Stimulated activated naive CD4-positive, alpha-beta T cell (primary cell): ENCODE measurements around the gene AMER3.

Experiments used
- DNase-seq, 6 experiments: peaks; one replicate each; lab custom pipeline; 2025; lab: John Stamatoyannopoulos, UW

The AMER3 gene

DNA sequence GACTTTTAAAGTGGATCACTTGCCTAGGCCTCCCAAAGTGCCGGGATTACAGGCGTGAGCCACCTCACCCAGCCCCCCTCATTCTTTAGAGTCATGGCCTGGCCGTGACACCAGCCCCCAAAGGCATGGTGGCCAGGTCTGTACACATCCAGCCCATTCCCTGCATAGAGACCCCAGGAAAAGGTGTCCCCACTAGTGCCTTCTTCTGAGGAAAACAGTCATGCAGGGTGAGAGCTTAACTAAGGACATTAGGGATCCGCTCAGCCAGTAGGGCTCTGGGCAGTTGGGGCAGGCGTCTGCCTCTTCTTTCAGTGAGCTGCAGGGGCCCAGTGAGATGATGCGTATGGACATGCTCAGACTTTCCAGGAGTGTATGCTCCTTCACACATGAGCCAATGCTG lies 5.7 kb upstream of the AMER3 start:
- no peak for DNase-seq

DNA sequence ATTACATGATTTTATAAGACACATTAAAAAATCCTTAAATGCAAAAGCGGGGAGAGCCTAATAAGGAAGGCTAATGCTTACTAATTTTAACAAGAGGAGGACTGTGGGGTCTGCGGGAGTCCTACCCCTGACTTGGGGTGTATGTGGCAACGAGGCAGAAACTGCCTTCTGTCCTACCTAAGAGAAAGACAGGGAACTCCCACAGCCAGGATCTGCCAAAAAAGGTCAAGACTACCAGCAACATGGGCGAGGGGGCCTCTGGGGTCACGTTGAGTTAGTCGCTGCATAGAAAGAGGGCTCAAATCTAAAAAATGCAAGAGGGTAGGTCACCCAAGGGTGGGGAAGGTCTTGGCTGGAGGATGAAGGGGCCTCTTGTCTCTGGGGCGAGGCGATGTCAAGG lies 529 bp upstream of the AMER3 start:
- no peak for DNase-seq

DNA sequence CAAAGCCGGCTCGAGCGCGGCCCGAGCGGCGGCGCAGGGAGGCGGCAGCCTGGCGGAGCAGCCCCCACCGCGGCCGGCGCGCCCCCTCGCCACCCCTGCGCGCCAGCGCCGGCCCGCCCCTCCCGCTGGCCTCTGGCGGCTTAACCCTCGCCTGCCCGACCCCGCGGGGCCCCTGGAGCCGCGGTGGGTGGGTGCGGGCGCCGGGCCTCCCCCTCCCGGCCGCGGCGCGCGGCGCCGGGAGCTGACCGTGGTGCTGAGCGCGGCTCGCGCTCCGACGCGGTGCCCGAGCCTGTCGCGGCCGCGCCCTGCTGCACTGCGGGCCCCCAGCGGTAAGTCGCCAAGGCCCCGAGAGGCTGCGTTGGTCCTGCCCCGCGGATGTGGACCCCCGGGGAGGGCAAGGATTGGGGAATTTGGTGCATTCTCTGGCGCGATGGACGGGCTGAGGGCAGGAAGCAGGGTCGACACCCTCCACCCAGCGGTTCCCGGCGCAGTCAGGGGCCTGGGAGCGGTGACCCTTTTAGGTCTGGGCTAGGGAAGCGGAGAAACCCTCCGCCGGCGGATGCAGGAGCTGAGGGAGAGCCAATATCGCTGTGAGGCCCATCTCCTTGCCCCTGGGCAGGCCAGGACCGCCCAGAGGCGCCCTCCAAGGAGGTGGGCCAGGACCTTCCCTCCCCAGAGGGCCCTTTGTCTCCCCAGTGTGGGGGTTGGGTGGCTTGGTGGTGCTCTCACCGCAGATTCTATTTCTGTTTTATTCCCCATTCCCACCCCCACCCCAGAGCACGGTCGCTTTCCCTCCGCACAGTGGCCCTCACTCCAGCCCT lies 923 bp downstream of the AMER3 start:
- DNase-seq: no peak

DNA sequence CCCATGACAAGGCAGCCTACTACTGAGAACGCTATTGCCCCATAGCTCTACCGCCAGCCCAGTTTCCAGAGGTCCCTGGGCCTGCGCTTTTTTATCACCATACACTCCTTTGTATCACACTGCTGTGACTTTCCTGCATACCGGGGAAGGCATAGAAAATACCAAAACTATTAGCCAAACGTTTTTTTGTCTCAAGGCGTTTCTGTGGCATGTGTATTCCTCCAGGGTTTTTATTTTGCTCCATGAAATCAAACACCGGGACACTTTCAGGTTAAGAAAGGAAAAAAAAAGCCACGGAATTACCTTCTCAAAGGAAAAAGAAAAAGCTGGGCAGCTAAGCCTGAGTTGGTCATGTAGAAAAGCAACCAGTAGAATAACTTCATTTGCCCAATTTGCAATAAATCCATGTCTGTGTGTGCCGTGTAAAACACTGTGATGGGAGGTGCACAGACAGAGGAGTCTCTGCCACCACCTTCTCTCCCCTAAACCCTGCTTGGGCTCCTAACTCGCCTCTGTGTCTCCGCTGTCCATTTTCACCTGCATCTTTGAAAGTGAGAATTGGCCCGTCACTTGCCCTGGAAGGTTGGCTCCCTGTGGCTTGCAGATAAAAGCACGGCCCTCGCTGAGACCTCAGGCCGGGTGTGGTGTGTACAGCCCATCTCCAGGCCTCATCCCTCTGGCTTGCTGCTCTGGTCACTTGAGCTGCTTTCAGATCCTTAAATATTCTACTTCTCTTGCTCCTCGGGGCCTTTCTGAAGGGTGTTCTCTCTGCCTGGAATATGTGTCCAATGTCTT lies 1.7 kb downstream of the AMER3 start:
- DNase-seq: no peak

DNA sequence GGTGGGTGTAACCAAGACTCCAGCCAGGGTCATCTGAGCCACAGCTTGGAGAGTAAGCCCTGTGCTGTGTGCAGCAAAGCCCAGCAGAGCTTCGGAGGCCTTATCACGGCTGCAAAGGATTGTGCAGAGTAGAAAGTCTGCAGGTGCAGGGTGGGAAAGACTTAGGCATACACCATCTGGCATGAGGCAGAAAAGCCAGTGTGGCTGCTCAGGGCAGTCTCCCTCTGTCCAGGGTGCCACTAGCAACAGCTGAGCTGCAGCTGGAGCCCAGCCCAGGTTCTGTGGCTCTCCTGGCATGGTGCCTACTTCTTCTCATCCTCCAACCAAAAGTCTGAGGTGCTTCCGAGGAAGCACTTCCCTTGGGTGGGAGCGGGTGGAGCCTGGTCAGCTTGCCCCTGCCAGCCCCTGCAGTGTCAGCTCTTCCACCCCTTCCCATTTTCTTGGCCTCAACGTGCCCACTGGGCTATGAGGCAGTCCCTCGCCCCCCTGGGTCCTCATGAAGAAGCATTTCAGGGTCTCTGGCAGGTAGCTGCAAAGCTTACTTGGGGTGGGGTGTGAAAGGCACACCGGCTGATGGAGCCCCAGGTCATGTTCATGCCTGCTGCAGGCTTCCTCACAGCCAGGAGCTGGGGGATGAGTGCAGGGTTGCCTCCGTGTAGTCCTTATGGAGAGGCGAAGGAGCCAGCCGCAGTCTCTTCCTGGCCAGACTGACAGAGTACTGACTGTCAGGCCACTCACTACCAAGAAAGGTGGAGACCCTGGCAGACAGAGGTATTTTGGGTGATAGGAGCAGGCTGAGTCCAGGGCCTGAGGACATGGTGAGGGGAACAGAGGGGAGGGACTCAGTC lies 4.8 kb downstream of the AMER3 start:
- DNase-seq: no peak

DNA sequence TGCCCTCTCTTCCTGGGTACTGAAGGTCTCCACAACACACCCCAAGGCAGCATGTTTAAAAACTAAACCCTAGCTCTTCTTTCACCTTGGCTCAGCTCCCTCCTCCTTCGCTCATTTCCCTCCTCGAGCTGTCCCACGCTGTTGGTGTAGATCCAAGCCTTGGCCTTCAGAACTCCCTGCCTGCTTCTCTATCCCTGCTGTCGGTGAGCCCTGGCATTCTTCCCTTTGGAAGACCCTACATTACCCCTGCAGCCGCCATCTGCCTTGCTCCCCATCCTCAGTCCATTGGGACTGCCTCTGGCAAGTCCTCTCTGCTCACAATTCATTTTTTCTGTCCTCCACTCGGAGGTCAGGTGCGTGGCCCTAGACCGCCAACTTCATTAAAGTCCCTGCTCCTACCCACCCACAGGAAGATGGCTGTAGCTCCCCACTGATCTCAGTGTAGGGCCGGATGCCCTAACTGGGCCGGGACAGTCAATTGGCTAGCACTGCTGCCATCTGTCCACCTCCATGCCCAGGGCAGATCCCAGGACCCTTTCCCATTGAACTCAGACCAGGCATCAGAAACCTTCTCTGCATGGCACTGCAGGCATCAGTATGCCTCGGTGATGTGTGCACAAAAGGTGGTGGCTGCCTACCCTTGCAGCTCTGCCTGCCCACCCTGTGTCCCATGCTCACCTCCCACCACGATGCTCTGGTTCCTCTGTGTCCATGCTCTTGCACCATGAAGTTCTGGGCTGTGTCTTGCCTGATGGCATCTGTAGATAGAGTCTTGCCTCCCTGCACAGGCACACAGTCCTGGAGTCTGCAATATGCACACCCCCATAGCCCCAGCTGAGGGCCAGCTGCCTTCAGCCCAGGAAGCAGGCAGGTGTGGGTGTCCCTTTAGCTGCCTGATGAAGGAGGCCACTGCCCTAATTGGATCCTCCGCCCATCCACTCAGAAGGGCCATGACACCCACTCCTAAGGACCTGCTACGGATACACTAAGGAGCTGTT lies 5.7 kb downstream of the AMER3 start:
- DNase-seq: no peak

DNA sequence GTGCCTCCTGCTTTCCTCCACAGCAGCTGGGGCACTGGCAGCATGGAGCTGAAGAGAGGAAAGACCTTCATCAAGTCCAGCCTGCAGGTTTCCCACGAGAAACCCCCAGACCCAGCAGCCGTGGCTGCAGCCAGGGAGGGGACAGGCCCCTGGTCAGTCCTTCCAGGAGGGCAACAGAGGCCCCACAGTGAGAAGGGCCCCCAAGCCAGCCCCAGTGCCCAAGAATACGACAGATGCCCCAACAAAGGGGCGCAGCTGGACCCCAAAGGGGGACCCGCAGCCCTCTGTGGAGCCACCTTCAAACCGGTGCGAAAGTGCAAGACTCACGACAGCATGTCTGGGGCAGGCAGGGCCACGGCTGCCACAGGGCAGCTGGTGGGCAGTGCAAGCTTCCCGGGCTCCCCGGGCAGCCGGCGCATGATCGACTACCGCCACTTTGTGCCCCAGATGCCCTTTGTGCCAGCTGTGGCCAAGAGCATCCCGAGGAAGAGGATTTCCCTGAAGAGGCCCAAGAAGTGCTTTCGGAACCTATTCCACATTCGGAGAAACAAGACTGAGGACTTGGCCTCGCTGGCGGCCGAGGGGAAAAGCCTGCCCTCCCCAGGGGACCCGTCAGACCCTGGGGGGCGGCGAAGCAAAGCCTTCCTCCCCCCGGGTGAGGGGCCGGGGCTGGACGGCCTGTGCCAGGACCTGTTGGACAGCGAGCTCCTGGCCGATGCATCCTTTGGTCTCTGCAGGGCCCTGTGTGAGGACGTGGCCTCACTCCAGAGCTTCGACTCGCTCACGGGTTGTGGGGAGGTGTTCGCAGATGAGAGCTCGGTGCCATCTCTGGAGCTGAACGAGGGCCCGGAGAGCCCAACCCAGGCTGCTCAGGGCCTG lies 6.9 kb downstream of the AMER3 start:
- no peak for DNase-seq

DNA sequence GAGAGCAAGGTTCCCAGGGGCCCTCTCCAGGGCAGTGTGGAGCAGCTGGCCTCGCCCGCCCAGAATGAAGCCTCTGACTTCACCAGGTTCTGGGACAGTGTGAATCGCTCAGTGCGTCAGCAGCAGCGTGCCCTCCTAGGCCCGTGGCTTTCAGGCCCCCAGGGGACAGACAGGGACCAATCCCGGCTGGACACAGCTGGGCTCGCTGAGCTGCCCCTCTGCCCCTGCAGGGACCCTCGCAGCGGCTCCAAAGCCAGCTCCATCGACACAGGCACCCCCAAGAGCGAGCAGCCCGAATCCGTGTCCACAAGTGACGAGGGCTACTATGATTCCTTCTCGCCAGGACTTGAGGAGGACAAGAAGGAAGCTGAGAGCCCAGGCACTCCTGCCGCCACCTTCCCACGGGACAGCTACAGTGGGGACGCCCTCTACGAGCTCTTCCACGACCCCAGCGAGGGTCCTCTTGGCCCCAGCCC lies 7.6 kb downstream of the AMER3 start:
- no peak for DNase-seq

DNA sequence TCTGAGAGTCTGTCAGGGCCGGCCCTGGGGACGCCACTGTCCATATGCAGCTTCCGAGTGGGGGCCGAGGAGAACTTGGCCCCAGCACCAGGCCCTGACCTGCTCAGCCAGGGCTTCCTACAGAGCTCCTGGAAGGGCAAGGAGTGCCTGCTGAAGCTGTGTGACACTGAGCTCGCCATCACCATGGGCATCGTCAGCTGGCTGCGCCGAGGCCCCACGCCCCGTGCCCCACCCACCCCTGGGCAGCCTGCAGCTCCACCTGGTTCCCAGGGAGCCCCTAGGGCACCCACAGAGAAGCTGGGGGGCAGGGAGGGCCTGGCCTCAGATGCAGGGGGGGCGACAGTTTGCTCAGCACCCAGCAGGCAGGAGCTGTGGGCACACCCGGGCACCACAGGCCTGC lies 8.1 kb downstream of the AMER3 start:
- DNase-seq: no peak

DNA sequence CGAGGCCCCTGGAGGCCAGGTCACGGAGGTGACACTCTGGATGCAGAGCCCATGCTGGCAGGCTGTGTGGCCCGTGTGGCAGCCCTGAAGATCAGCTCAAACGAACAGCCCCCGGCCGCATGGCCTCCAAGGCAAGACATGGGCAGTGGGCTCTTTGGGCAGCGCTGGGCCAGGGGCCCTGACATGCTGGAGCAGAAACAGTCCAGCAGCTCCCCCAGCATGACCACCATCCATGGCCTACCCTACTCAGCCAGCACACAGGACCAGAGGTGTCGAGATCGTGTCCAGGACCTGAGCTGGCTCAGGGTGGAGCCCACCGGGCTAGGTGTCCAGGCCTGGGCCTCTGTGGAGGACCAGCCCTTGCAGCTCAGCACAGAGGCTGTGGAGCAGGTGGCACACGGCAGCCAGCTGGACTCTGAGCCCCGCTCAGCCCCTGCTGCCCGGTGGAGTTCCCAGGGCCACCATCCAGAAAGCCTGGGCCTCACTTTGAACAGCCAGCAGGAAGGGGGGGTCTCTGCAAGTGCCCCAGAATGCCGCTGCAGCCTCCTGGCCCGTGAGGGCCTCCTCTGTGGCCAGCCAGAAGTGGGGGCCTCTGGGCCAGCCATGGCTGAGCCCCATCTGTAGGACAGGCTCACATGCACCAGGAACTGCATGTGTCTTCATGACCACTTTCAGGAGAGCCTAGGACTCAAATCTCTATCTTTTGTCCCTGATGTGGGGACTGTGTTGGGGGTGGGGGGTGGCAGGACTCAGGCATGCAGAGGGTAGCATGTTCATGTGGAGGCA lies 8.9 kb downstream of the AMER3 start:
- DNase-seq: no peak

DNA sequence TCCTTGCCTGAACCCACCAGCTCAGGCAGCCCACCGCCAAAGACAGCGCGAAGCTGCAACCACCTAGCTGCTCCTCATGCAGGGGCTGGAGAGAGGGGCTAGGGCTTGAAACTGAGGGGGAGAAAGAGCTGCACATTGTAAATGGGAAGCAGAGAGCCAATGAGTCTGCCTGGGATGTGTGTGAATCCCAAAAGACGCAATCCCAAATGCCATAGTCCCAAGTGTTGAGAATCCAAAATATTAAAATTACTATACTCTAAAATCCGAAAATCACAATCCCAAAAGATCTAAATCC lies 9.4 kb downstream of the AMER3 start:
- no peak for DNase-seq

DNA sequence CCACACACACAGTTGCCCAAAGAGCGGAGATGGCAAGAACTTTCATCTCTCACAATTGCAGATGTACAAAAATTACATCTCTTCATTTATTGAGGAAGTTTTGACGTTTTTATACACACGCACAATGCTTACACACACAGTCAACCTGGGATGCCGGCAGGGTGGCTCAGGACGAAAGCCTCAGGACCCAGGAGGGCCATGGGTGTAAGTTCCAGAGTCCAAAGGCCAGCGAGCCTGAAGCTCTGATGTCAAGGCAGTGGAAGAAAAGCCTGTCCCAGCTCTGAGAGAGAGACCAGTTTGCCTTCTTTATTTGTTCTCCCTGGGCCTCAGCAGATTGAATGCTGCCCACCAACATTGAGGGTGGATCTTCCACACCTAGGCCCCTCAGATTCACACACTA lies 10.1 kb downstream of the AMER3 start:
- DNase-seq: no peak

DNA sequence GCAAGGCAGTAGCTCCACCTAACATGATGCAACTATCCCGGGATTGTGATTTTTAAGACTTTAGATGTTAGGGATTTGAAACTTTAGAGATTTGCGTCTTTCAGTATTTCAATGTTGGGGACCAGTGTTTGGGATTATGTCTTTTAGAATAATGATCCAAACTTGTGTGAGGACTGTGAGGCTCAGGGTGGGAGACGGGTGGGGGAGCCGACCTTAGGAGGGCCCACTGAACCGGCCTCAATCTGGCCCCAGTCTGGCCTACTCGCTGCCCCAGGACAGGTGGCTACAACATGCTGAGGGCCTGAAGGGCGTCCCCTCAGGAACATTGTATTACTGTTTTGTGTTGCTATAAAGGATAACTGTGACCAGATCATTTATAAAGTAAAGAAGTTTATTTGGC lies 10.7 kb downstream of the AMER3 start:
- DNase-seq: no peak

DNA sequence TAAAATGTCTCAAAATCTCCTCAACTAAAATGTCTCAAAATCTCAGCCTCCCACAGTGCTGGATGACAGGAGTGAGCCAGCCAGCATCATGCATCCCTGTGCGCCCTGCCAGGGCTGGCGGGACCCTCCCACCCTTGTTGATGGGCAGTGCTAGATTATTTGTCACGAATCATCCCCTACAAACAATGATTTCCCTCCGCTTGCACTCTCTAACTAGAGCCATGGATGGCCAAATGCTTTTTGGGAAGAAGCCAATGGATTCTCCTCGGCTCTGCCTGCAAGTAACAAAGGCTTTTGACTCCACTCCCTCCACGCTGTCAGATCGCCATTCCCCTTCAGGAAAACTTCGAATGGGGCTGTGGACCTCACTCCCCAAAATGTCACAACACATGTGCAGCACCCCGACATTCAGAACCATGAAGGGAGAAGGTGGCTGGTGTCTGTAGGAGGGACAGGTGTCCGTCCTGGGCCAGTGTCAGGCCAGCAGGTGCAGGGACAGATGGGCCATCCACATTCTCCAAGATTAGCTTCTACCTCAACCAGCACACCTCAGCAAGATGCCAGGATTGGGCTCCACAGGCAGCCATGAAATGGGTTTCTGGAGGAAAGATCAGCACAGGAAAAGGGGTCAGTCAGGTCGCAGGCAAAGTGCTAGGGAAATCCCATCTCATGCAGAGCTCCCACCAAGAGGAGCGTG lies 11.5 kb downstream of the AMER3 start:
- DNase-seq: no peak

DNA sequence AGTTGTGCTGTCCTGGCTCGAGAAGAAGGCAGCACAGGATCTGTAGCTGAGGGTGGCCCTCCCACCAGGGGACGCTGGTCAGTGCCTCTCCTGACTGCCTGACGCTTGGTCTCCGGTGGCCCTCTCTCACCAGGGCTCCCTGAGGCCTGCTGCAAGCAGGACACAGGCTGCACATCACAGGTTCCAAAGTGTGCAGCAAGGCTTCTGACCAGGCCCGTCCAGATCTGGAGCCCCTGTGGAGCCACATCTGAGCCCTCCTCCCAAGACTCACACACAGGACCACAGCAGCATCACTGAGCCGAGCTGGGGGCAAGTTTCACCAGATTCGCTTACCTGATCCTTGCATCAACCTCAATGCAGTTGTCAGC lies 12.1 kb downstream of the AMER3 start:
- no peak for DNase-seq

DNA sequence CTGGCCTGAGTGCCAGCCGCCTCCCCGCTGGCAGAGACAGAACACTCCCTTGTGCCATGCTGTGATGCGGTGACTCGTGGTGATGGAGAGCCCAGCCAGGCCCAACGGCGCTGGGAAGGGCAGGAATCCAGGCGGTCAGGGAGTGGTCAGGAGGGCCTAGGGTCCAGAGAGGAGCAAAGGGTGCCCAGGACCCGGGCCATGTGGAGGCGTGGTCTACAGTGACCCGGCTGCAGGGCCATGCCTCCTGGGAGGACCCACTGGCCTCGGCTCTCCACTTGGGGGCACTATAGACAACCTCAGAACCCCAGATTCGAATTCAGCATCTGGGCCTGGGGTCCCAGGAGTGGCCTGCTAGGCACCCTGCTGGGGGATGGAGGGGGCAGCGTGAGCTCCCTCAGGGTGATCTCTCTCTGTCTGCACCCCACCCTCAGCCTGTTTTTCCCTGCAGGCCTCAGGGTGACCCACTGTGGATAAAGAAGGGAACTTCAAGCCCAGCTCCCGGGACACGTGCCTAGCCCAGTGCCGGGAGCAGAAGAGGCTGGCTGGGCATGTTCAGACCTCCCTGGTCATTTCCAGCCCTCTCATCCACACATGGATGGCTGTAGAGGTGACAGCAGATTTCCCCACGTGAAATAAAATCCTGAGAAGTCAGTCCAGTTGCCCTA lies 13.0 kb downstream of the AMER3 start:
- DNase-seq: no peak

DNA sequence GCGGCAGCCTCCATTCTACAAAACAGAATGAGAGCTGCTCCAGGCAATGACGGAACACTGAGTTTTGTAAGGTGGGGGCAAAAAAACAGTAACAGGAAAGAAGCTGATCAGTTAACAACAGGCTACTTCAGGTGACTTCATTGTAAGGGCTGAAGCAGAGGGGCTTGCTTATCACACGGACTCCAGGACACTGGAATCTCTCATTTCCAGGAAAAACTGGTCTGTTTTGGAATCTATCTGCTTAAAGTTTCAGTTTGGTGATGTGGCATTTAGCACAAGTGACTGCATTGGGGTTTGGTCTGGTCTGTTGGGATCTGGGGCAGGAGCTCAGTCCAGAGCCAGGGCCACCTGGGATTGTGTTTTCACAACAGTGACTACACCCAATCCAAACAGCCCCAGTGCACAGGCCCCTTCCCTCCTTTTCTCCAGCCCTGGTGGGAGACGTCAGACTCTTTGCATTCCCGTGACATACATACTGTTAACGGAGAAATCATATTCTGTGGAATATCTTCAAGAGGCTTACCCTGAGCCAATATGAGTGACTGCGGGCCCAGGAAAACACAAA lies 14.1 kb downstream of the AMER3 start:
- DNase-seq: no peak

DNA sequence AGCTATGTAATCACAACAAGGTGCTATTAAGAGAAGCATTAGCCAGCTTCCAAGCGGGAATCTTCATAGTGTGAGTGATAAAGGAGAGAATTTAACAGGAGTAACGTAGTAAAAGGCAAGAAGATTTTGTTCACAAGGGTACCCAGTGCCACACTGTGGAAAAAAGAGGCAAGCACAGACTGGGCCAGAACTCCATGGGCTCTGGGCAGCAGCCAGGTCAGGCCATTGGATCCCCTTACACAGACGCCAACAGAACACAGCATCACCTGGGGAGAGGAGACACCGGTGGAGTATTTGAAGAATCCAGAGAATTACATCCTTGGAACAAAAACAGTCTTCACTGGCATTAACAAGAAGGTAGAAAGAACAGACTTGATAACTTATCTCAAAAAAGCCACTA lies 21.2 kb downstream of the AMER3 start:
- DNase-seq: no peak
